HG02678 (cell line): Measurements from ENCODE around the gene TPBGL.

ENCODE experiments used
- ATAC-seq: cut with Tn5 transposase; IDR thresholded peaks from one replicate; pipeline ENCODE4 v1.9.1; 2021; ENCODE audit warnings: mild to moderate bottlenecking, moderate library complexity; ENCODE audit not compliant: unreplicated experiment

The TPBGL gene

GRCh38 chr11:75245356-75246005 lies 4.9 kb downstream of the TPBGL start:
- ATAC-seq = no peak

GRCh38 chr11:75246006-75246670 lies 5.6 kb downstream of the TPBGL start:
- ATAC-seq = no peak

- ATAC-seq = no peak
Observed at GRCh38 chr11:75246671-75247350, 6.2 kb downstream of the TPBGL start.

- no peak for ATAC-seq
Observed at GRCh38 chr11:75248924-75249256, 8.3 kb downstream of the TPBGL start.

GRCh38 chr11:75249704-75250103 lies 9.1 kb downstream of the TPBGL start:
- no peak for ATAC-seq

- no peak for ATAC-seq
Observed at GRCh38 chr11:75254326-75254725, 13.8 kb downstream of the TPBGL start.

- no peak for ATAC-seq
Observed at GRCh38 chr11:75260396-75261170, 20.0 kb downstream of the TPBGL start.

GRCh38 chr11:75261902-75262361 lies 21.4 kb downstream of the TPBGL start:
- no peak for ATAC-seq

GRCh38 chr11:75262436-75262835 lies 21.9 kb downstream of the TPBGL start:
- ATAC-seq = no peak

GRCh38 chr11:75262961-75263852 lies 22.6 kb downstream of the TPBGL start:
- ATAC-seq = no peak

GRCh38 chr11:75263944-75264349 lies 23.4 kb downstream of the TPBGL start:
- ATAC-seq = no peak

GRCh38 chr11:75264356-75264755 lies 23.8 kb downstream of the TPBGL start:
- no peak for ATAC-seq

- ATAC-seq = no peak
Observed at GRCh38 chr11:75264971-75265370, 24.4 kb downstream of the TPBGL start.

- no peak for ATAC-seq
Observed at GRCh38 chr11:75265851-75266531, 25.4 kb downstream of the TPBGL start.

GRCh38 chr11:75267171-75267970 lies 26.8 kb downstream of the TPBGL start:
- no peak for ATAC-seq

- ATAC-seq = no peak
Observed at GRCh38 chr11:75268626-75269366, 28.2 kb downstream of the TPBGL start.

GRCh38 chr11:75269367-75269660 lies 28.7 kb downstream of the TPBGL start:
- no peak for ATAC-seq

GRCh38 chr11:75269896-75270295 lies 29.3 kb downstream of the TPBGL start:
- no peak for ATAC-seq
